Colonic mucosa (tissue), 4 donors: ENCODE measurements around the gene SNRK. TPM values are rescaled to one million over a fixed set of nuclear protein-coding genes. Genes with fewer than 3 reads are reported as not detected.

Experiments
- DNase-seq: peaks from one replicate; pipeline ENCODE4 v3.0.0-alpha.2; 2020
- H3K27ac ChIP-seq: fragments of 200-600 bp; one replicate; pipeline ENCODE4 v1.8.0; 2021
- H3K27me3 ChIP-seq: fragments of 200-600 bp; one replicate; pipeline ENCODE4 v1.8.0; 2021
- H3K36me3 ChIP-seq: fragments of 200-600 bp; one replicate; pipeline ENCODE4 v1.8.0; 2021
- H3K4me1 ChIP-seq: fragments of 200-600 bp; one replicate; pipeline ENCODE4 v1.8.0; 2021; ENCODE audit warnings: mild to moderate bottlenecking
- H3K4me3 ChIP-seq: fragments of 200-600 bp; one replicate; pipeline ENCODE4 v1.8.0; 2021
- H3K9ac ChIP-seq, 2 donors: one replicate each; pipeline ENCODE4 v1.7.0; 2013; ENCODE audit warnings: control low read depth in 2 of 2, low read depth in 2 of 2, low read length in 2 of 2
- H3K9me3 ChIP-seq: fragments of 200-600 bp; one replicate; pipeline ENCODE4 v1.8.0; 2021
- intact Hi-C: fragments of 100-400 bp; cut with DNase I; formaldehyde crosslinking; loops from one replicate; pipeline ENCODE4 v1.14.1; 2022
- total RNA-seq, 2 donors: library from RNA; stranded (reverse); fragmentation: NEBNext Ultra II Directional in 1 of 2; extraction: Animal tissue kit (Norgen Biotek cat#: 25700) in 1 of 2; gene quantifications; one replicate each; pipeline ENCODE4 v1.2.1, GENCODE V29; 2021
- TF ChIP-seq, protein P1 (sequence below): fragments of 200-600 bp; IDR thresholded peaks from one replicate; pipeline ENCODE4 v1.8.0; 2022; ENCODE audit warnings: antibody characterized with exemption, mild to moderate bottlenecking
- donor health status: healthy.
- donor health status: DM: no; HTN: no; CAD: no.
- donor health status: DM: no; HTN: no; CAD: no.

SNRK gene
- total RNA-seq, 2 donors from 2014 or later = 19.7 to 48.2 TPM

DNA sequence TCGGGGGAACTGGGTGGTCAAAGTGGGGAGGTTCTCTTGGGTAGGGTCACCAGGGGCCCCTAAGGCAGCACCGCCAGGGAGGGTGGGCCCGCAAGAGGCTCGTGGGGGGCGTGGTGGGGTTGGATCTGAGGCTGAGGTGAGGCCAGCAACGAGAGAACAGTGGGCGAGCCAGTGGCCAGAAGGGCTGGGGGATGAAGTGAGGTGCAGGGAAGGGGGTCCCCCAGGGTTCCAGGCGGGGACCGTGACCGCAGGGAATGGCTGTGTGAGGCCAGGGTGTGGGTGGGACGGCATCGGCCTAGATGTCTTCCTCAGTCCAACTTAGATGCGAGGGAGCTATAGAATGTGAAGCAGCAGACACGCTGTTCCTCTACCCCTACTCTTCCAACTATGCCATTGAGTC is 78.2 kb downstream of the SNRK start:
- Histone ChIP-seq H3K9me3 (no peaks in the 10 kb centered on the region), H3K27me3 (no peaks in the 10 kb centered on the region), H3K4me3 (no peak overlapping the region), H3K9ac (no peak overlapping the region), H3K27ac (no peak overlapping the region), H3K36me3 (no peaks in the 10 kb centered on the region), H3K4me1 (no peaks in the 10 kb centered on the region)
- intact Hi-C loops = no loop called here
- DNase-seq = no peak
- TF ChIP-seq, protein P1, sequence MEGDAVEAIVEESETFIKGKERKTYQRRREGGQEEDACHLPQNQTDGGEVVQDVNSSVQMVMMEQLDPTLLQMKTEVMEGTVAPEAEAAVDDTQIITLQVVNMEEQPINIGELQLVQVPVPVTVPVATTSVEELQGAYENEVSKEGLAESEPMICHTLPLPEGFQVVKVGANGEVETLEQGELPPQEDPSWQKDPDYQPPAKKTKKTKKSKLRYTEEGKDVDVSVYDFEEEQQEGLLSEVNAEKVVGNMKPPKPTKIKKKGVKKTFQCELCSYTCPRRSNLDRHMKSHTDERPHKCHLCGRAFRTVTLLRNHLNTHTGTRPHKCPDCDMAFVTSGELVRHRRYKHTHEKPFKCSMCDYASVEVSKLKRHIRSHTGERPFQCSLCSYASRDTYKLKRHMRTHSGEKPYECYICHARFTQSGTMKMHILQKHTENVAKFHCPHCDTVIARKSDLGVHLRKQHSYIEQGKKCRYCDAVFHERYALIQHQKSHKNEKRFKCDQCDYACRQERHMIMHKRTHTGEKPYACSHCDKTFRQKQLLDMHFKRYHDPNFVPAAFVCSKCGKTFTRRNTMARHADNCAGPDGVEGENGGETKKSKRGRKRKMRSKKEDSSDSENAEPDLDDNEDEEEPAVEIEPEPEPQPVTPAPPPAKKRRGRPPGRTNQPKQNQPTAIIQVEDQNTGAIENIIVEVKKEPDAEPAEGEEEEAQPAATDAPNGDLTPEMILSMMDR = no peak

DNA sequence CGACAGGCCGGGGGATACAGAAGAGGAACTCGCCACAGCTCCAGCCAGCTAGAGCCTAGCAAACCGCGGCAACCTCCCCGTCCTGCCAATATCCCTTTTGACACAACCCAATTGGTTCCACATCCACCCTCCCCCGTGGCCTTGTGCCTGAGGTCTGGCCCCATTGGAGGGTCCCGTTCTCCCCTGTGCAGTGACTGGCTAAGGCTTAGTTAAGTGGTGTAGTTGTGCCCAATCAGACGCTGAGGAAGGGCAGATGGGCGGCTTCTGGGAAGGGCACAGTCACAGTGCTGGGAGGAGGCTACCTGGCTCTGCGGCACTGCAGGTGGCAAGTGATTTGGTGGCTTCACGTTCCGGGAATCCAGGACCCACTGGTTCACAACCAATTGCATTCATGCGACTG is 78.6 kb downstream of the SNRK start:
- Histone ChIP-seq H3K4me3 (no peak overlapping the region), H3K9ac (no peak overlapping the region), H3K27me3 (no peaks in the 10 kb centered on the region), H3K4me1 (no peaks in the 10 kb centered on the region), H3K36me3 (no peaks in the 10 kb centered on the region), H3K9me3 (no peaks in the 10 kb centered on the region), H3K27ac (no peak overlapping the region)
- no peak for DNase-seq
- intact Hi-C loops = no loop called here
- TF ChIP-seq, protein P1 = no peak

DNA sequence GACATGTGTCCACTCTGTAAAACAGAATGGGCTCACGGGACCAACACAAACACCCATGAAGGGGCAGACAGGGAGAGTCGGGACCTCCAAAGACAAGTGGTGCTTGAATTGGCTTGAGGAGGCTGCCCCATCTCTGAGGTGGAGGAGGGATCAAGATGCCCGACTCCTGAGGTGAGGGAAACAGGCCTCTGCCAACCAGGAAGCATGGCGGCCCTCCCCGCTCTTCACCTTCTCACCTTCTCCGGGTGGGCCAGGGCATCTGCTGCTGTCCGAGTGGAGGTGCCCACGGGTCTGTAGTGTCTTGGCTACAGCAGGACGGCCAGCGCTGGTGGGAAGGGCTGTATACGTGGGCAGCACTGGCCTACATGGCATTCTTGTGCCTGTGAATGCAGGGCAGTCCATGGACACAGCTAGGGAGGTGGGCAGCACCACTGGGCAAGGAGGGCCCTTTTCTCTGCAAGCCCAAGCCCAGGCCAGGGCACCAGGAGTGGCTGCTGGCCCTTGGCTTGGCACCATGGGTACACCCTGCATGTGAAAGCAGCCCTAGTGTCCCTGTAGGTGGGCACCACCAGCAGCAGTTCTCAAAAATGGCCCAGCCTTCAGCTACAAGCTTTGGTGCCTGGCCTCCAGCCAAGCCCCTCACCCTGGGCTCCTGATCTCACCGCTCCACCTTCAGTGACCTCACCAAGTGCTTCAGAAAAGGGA is 79.4 kb downstream of the SNRK start:
- Histone ChIP-seq H3K27ac (no peak overlapping the region), H3K4me3 (no peak overlapping the region), H3K9ac (no peak overlapping the region), H3K4me1 (no peaks in the 10 kb centered on the region), H3K9me3 (no peaks in the 10 kb centered on the region), H3K27me3 (no peaks in the 10 kb centered on the region), H3K36me3 (no peaks in the 10 kb centered on the region)
- no peak for DNase-seq
- intact Hi-C loops = no loop called here
- TF ChIP-seq, protein P1 = no peak

DNA sequence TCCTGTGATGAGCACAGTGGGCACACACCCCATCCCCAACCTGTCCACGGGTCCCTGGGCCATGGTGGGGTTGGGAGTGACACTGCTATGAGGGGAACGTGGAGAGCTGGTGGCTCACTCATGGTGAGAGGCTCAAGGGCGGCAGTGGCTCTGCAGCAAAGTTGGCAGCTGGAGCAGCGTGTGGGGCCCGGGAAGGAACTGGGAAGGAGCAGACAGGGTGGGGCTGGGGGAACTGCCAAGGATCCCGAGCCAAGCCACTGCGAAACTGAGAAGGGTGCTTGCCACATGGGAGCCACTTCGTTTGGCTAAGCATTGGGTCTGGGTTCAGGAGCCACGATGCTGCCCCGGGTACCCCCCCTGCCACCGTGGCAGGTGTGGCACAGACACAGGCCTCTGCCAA is 80.1 kb downstream of the SNRK start:
- Histone ChIP-seq H3K4me1 (no peaks in the 10 kb centered on the region), H3K4me3 (no peak overlapping the region), H3K27ac (no peak overlapping the region), H3K9me3 (no peaks in the 10 kb centered on the region), H3K36me3 (no peaks in the 10 kb centered on the region), H3K9ac (no peak overlapping the region), H3K27me3 (no peaks in the 10 kb centered on the region)
- TF ChIP-seq, protein P1 = no peak
- intact Hi-C loops = no loop called here
- DNase-seq = no peak

DNA sequence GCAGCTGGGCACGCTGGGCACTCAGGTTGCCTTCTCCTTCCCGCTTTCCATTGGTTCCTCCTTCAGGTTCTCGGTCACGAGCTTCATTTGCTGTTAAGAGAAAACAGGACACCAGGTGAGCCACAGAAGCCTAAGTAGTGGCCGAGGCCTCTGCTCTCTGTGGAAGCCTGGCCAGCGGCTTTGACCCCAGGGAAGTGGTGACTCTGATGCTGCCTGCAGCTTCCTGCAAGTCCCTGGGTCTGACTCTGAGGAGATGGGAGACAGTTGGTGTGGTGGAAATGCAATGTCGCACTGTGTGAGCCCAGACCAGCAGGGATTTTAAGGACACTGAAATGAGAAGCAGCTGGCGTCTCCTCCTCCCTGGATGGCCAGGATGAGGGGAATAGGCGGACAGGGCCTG is 80.5 kb downstream of the SNRK start:
- Histone ChIP-seq H3K36me3 (no peaks in the 10 kb centered on the region), H3K4me1 (no peaks in the 10 kb centered on the region), H3K9me3 (no peaks in the 10 kb centered on the region), H3K27me3 (no peaks in the 10 kb centered on the region), H3K4me3 (no peak overlapping the region), H3K27ac (no peak overlapping the region), H3K9ac (no peak overlapping the region)
- intact Hi-C loops = no loop called here
- DNase-seq = no peak
- TF ChIP-seq, protein P1 = no peak
